ENCODE results near the gene URAD.
"Not testable (repeated sequence)": the region's sequence is repeated elsewhere in the genome, so short reads cannot be mapped to it uniquely, and the experiment has no call there.

Gene URAD

DNA sequence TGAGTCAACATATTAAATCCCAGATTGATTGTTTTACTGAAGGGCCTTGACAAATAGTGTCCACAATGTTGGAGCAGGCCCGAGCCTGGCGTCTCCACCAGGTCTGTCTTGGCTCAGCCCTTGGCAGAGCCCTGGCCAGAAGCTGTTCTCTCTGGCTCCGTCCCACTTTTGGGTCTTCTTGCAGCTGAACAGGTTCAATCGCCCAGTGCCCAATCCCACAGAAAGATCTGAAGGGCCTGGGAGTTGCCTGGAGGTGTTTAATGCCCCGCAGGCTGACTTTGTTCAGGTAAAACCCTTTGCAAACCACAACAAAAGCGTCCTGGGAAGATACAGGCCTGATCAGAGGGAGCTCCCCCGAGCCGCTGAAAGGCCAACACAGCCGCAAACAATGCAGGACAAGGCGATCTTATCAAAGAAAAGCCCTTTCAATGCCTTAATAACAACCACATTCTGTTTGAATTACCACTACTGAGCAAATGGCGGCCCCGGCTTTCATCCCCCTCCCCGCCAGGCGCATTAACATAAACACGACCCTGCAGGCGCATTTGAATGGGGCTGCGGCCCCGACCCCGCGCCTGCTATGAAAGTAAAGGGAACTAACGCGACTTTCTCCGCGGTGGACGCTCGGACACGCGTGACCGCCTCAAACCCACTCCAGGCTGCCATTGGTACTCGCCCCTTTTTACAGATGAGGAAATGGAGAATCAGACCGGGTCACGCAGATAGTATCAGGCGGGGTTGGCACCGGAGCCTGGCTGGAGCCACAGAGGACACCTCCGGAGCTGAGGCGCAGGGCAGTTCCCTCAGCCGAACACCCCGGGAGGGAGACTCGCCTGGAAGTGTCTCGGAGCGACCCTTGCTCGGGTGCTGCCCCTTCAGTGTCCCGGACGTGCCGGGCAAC lies 22.5 kb downstream of the URAD start:
- DNase-seq (ENCODE audit: insufficient read length, low spot score) (no peak), FAIRE-seq (no peak)

DNA sequence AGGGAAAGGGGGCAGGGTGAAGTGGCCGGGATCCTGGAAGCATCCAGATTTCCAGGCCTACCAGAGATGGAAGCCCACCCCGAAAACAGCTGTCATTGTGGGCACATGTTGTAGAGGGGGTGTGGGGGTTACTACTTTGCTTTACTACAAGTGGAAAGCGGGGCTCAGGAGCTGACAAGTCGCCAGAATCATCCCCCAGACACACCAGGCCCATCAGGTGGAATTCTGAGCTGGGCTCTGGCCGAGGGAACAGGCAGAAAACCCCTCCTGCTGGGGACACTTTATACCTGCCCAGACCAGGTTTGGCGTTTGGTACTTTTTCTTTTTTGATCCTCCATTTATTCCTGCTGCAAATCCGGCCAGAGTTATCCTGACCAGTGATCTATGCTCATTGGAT lies 23.2 kb downstream of the URAD start:
- FAIRE-seq, result no peak
- no peak for DNase-seq (ENCODE audit: insufficient read length, low spot score)
- TF ChIP-seq, protein P1, sequence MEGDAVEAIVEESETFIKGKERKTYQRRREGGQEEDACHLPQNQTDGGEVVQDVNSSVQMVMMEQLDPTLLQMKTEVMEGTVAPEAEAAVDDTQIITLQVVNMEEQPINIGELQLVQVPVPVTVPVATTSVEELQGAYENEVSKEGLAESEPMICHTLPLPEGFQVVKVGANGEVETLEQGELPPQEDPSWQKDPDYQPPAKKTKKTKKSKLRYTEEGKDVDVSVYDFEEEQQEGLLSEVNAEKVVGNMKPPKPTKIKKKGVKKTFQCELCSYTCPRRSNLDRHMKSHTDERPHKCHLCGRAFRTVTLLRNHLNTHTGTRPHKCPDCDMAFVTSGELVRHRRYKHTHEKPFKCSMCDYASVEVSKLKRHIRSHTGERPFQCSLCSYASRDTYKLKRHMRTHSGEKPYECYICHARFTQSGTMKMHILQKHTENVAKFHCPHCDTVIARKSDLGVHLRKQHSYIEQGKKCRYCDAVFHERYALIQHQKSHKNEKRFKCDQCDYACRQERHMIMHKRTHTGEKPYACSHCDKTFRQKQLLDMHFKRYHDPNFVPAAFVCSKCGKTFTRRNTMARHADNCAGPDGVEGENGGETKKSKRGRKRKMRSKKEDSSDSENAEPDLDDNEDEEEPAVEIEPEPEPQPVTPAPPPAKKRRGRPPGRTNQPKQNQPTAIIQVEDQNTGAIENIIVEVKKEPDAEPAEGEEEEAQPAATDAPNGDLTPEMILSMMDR (IDR thresholded peaks at IDR 0.05; ENCODE audit: insufficient read depth, missing control alignments), result no peak

More for the DNA sequence above, 22.5 kb downstream of the URAD start:
- TF ChIP-seq, protein P1 (IDR thresholded peaks at IDR 0.05; ENCODE audit: insufficient read depth, missing control alignments), result no peak

GRCh38 chr13:27964741-27965323 lies 23.7 kb downstream of the URAD start:
- no peak for FAIRE-seq

DNA sequence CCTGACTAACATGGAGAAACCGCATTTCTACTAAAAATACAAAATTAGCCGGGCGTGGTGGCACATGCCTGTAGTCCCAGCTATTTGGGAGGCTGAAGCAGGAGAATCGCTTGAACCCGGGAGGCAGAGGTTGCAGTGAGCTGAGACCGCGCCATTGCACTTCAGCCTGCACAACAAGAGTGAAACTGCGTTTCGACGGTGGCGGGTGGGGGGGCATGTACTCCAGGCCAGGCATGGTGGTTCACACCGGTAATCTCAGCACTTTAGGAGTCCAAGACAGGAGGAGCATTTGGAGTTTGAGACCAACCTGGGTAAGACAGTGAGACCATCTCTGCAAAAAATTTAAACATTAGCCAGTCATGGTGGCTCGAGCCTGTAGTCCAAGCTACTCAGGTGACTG lies 24.3 kb downstream of the URAD start:
- FAIRE-seq, result not testable (repeated sequence)

More at GRCh38 chr13:27964741-27965323, 23.7 kb downstream of the URAD start:
- TF ChIP-seq, protein P1 (IDR thresholded peaks at IDR 0.05; ENCODE audit: insufficient read depth, missing control alignments), result no peak
- DNase-seq (ENCODE audit: insufficient read length, low spot score), result no peak

GRCh38 chr13:27963491-27963890 lies 25.0 kb downstream of the URAD start:
- TF ChIP-seq, protein P1 (IDR thresholded peaks at IDR 0.05; ENCODE audit: insufficient read depth, missing control alignments), result no peak
- no peak for FAIRE-seq
- DNase-seq (ENCODE audit: insufficient read length, low spot score), result no peak

More for the DNA sequence above, 24.3 kb downstream of the URAD start:
- DNase-seq (ENCODE audit: insufficient read length, low spot score), result not testable (repeated sequence)

- FAIRE-seq, result no peak
- DNase-seq (ENCODE audit: insufficient read length, low spot score), result no peak
- TF ChIP-seq, protein P1 (IDR thresholded peaks at IDR 0.05; ENCODE audit: insufficient read depth, missing control alignments), result no peak
Measured at GRCh38 chr13:27962982-27963381, 25.5 kb downstream of the URAD start.

DNA sequence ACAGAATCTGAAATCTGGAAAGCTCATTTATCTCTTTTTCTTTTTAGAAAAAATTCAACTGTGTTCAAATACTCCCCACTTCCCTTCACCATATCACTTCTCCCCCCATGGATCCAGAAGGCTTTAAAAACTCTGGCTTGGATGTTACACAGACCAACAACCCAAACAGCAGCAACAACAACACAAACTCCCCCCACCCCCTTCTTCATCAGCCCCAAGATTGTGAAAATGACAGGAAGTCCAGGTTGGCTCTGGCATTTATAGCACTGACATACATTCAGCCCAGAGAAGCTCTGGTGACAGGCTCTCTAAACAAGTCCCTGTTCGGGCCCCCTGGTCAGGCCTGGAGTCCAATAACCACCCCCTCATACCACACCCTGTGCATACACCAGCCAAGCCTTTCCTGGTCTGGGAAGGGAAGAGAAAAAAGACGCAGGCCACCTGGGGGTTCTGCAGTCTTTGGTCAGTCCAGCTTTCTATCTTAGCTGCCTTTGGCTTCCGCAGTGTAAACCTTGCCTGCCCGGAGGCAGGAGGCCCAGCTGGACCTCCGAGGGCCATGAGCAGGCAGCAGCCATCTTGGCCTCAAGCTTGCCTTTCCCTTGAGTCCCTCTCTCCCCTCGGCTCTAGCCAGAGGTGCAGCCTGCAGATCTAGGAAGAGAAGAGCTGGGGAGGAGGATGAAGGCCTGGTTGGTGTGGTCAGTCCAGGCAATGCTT lies 26.2 kb downstream of the URAD start:
- FAIRE-seq (no peak), DNase-seq (ENCODE audit: insufficient read length, low spot score) (no peak)
- TF ChIP-seq, protein P1 (IDR thresholded peaks at IDR 0.05; ENCODE audit: insufficient read depth, missing control alignments), result no peak
